DMS53 treated with DMSO at 0.1 percent for 48 hours (cell line): ENCODE measurements around the gene AUNIP.

Experiments
- DNase-seq: peaks from one replicate; lab custom pipeline; 2025; ENCODE audit not compliant: unreplicated experiment; lab: John Stamatoyannopoulos, UW

Gene AUNIP, protein sequence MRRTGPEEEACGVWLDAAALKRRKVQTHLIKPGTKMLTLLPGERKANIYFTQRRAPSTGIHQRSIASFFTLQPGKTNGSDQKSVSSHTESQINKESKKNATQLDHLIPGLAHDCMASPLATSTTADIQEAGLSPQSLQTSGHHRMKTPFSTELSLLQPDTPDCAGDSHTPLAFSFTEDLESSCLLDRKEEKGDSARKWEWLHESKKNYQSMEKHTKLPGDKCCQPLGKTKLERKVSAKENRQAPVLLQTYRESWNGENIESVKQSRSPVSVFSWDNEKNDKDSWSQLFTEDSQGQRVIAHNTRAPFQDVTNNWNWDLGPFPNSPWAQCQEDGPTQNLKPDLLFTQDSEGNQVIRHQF

DNA sequence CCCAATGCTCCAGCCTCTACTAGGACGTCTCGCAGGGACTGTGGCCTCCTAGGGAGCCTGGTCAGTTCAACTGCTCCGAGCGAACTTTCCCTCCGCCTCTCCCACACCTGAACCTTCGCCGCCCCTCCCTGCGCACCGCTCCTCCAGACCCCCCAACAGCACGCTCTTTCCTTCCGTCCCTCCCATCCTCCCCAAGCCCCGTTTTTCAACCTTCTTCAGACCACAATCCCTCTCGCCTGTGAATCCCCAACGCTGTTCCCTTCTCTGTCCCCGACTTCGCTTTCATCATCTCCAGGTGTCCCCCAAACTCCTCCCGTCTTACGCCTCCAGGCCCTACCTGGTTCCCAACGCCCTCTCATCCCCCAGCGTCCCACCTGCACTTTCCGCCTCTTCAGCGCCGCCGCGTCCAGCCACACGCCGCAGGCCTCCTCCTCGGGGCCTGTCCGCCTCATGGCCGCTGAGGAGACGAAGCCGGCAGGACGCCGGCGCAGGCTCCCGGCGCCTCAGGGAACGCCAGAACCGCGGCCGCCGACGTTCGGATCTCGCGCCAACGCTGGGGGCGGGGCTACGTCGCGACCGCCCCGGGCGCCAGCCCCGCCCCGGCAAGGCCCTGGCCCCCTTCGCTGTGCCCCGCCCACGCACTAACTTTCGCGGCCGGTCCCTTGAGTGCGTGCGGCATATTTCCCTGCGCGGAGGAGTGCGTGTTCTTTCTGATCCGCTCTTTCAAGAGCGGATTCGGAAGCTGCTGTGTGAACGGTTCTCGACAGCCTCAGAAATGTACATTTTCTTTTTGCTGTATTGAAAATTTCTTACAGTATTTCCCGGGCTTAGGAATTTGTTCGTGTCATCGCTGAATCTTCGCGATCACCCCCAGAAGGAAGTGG lies at the start of gene AUNIP:
TSS of gene AUNIP (minus strand) at position 552 of the 884 bp plus-strand sequence. CDS start at position 452, 100 bp downstream.
- peak; percentile 79 for DNase-seq

DNA sequence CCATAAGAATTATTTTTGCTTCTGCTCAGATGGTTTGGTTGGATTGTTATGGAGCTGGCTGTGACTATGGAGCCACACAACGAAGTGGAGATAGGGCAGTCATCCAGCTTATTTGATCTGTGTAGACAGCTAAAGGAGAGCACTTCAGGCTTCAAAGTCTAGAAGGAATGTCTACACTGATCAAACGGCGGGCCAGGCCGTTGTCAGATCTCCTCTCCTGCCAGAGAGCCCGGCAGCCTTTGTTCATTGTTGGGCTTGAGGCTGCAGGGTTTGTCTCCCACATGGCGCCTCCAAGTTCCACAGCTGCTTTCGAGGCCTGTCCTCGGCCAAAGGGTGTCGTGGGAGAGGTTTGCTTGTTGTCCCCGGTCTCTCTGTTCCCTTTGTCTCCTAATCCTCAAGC lies 49.8 kb upstream of the AUNIP start:
- no peak for DNase-seq

DNA sequence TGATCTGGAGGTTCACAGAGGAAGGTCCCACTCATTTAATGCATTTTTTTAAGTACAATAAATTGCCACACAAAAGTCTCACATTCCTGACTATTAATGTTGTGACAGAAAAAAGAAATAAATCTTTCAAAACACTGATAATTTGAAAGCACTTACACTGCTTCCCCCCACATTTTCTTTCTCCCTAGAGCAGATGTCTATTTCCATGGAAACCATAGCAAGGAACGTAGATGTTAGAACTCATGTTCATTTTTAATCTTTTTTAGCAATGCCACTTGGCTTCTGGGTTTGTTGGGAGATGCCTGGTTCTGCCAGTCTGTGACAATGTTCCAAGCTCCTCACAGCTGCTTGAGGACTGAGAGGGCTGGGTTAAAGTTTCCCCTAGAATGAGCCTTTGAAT lies 48.9 kb upstream of the AUNIP start:
- DNase-seq = no peak

DNA sequence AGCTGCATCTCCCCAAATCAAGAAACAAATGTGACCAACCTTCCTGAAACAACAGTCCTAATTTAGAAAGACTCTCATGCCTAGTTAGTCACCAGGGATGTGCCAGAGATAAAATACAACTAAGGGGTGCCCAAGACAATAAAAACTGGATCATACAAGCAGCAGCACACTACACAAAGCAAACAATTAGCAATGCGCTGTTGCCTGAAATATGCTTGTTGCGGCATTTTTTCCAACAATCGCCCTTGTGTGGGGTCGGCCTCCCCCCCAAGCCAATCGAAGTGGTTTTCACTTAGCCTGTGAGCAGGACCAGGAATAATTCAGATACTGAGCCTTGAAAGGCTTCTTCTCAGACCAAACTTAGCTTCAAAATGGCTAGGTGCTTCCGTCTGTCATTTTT lies 48.3 kb upstream of the AUNIP start:
- no peak for DNase-seq

DNA sequence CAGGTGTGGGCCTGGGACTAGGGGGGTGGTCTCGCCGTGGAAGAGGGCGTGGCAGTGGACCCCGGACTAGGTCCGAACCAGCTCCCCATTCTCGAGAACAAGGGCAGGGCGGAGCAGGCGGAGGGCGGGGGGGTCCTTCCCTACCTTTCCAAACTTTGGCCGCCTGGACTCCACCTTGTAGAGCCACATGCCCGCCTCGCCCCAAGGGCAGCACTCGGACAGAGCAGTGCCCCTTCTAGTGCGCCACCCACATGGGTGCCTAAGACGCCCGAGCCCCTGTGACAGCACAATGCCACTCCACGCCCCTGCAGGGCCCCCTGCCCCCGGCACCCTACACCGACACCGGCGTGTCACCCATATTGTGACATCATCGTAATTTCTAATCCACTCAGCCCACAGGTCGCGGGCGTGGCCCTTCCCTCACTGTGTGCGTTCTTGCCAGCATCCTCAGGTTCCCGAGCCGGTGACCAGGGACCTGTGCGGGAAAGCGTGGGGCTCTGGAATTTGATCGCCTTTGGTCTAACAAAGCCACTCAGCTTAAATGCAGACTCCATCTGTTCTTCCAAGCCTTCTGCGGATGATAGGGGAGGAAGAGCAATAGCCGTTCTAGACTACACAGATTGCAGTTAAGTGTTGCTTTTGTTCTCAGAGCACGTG lies 47.5 kb upstream of the AUNIP start:
- DNase-seq = peak; percentile 15

DNA sequence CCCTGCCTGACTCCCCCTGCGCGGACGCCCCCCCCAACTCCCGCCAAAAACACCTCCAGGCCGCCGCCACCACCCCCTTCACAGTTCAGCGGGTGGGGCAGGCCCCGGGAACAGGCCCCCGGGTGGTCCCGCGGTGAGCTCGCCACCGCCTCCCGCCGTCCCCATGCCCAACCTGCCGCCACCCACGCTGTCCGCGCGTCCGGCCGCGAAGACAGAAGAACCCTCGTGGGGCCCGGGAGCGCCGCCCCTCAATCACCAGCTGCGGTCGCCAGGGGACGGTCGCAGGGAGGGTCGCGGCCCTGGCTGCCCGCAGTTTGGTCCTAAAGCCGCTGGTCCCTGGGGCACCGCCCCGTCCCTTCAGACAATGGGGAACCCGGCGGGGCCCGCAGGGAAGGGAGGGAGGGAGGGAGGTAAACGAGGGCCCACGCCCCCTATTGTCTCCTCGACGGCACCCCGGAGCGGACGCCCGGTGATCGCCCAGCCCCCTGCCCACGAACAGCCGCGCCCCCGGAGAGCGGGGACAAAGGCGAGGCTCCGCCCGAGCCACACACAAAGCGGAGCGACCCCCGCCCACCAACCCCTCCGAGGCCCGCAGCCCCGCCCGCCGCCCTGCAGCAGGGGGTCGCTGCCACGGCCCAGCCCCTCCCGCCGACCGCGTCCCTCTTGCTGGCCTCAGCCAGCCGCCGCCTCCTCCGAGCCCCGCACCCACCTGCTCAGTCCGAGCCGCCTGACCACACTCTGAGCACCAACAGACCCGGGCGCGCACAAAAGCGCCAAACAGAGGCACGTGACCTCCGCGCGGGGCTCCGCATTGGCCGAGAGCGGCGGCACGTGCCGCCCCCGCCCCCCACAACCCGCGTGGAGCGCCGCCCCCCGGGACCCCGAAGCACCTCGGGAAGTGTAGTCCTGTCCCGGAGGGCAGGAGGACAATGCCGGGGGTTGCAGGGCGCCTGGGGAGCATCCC lies 46.7 kb upstream of the AUNIP start, which contains the start of gene STMN1:
TSS of gene STMN1 (minus strand) at position 740 of the 964 bp plus-strand sequence. CDS start 1,743 bp downstream, outside the sequence.
- DNase-seq = peak; percentile 89

DNA sequence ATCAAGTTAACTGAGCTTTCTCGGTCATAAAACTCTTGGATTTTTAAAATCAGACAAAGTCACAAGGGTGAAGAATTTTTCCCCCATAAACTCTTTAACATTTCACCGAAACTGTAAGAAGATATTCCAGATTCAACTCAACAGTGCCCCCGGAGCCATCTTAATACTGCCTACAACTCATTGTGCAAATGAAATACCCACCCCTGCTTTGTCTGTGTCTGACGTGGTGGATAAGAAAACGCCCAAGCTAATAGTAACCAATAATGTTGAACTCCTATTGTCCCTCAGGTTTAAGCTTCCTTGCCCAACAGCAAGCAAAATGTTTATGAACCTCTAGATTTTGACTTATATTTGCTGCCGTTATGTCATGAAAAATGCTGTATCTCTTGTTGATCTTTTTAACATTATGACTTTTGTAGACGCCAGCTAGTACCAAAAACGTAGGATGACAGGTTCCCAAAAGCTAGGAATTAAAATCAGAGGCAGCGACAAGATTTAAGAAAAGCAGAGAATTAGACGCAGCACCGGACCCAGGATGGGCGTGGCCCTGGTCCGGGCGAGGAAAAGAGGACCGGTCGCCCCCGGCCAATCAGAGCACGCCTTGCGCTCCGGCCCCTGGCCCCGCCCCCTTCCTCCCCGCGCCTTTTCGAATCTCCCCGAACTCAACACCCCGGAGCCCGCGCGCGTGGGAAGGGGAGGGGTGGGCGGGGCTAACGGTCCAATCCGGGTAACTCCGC lies 45.9 kb upstream of the AUNIP start:
- DNase-seq = peak; percentile 83

DNA sequence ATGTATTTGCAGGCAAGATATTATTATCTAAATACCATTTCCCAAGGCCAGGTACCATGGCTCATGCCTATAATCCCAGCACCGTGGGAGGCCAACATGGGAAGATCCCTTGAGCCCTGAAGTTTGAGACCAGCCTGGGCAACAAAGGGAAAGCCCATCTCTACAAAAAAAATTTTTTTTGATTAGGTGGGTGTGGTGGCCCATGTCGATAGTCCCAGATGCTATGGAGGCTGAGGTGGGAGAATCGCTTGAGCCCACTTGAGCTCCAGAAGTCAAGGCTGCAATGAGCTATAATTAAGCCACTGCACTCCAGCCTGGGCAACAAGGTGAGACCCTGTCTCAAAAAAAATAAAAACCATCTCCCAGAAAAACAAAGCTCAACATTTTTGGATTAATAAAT lies 44.7 kb upstream of the AUNIP start:
- DNase-seq = no peak

DNA sequence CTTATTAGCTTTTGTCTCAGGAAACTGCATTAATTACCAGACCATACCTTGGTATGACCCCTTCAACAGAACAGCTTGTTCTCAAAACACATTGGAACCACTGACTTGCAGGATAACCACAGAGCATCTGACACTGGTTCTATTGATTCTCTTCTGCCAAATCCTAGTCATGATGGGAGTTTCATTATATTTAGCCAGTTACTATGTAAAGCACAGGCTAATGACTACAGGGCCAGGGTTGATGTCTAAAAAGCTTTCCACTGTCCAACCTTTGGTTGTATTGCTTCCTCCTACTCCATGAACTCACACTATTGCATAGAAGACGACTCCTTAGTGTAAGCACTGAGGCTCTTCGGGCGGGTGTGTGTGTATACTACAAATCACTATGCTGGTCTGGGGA lies 43.2 kb upstream of the AUNIP start:
- DNase-seq = no peak

DNA sequence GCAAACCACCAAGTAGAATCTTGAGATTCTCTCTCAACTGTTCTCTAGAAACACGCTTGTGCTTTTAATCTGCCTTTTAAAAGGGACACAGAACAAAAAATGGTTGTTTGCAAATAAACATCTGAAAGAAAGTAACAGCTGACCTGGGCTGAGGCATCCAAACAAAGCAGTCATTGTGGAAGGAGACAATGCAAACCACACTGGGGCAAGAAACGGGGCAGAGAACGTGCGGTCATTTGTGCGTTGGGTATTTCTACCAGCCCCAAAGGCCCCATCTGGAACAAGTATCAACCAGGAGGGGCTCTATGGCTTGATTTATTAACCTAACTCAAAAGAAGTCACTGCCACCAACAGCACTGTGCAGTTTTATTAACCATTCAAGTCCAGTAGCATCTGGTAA lies 41.0 kb upstream of the AUNIP start:
- DNase-seq = no peak

DNA sequence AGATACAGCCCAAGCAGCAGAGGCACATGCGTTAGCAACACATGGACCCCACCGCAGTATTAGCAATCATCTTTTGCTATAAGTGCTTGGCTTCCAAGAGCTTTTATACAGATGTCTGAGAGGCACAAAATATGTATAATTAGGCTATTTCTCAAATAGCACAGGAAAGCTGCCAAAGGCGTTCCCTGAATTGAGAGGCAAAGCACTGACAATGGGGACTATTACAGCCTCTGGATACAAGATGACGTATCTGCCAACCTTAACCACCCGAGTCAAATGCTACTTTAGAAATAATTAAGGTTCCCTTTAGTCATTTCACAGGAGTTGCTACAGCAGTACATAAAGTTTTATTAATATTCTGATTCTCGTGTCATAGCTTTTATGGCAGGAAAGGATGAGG lies 40.5 kb upstream of the AUNIP start:
- DNase-seq = no peak

DNA sequence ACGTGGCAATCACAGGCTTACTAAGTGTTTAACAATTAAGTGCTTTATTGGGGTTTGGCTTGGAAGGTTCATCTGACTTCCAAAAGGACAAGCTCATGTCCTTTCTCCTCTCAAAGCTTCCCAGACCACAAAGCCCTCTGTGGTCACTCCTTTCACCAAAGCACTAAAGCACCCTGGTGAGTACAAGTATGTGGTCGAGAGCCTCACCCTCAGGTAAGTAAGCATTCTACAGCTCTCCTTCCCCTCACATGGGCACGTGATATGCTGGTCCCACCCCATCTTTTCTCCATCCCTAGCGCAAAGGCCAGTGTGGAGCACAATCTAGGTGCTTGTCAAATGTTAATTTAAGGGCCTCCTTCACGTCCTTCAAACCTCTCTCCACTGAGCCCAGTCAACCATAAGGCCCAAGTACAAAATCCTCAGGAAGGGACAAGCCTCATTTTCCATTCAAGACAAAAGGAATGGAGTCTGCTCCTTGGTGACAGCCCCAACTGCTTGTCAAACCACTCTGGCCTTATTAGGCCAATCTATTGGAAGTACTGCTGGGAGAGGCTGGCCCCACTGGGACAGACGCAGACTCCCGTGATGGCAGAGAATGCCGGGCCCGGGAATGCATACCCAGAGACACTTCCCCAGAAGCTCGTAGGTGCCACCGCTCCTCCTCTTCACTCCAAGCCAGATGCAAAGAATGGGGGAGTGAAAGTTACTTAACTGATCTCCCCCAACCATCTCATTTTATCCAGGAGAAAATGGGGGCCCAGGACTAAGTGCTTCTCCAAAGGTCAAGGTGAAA lies 39.2 kb upstream of the AUNIP start:
- no peak for DNase-seq

DNA sequence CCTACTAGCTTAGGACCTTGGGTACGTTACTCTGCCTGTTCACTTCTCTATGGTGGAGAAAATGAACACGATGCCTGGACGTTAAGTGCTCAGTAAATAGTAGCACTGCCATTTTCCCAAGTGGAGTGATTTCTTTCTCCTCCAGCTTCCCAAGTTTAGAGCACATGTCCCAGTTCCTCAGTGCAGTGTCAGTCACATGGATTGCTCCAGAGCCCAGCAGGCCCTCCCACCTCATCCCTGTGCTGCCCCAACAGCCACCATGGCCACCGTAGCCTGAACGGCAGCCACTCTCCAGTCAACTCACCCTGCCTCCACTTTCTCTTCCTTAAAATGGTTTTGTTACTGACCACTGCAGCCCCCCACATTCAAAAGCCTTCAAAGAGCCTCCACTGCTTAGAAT lies 38.5 kb upstream of the AUNIP start:
- DNase-seq = no peak

DNA sequence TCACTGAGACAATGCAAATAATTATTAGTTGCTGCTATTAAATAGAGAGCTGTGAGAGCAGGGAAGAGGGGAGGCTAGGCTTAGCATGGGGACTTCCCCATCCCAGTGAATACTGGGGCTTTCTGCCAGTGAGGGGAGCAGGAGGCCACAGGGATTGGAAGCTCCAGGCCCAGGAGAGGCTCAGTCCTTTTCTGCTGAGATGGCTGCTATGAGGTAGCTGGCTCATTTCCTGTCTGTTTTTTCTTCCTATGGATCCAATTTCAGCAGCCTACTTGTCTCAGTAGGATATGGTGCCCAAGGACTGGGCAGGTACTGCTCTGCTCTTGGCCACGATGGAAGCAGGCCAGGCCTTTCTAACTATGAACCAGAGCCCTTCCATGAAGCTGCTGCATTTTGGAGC lies 37.0 kb upstream of the AUNIP start:
- DNase-seq = peak; percentile 26

DNA sequence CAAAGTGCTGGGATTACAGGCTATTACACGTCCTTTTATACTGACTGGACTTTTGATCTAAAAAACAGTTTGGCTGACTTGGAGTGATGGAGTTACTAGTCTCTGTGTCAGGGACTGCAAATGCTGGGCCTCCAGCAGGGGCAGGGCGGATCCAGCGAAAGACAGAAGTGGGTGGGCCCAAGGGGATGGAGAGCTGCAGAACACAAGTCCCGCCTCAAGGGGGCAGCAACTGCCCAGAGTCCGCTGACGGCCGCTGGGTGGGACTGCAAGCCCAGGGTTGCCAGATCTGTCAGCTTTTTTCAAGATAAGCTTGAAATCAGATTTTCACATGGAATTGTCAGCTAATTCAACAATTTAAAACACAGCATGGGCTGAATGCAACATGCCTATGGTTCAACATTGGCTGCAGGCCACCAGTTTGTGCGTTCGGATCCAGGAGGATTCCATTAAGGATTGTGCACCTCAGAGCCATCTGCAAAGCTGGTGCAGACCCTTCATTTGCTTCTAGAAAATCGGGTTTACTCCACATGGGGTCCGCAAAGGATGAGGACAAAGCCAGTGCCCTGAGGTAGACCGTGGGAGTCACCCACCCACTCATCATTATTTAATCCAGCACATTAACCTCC lies 36.2 kb upstream of the AUNIP start:
- DNase-seq = peak; percentile 79

DNA sequence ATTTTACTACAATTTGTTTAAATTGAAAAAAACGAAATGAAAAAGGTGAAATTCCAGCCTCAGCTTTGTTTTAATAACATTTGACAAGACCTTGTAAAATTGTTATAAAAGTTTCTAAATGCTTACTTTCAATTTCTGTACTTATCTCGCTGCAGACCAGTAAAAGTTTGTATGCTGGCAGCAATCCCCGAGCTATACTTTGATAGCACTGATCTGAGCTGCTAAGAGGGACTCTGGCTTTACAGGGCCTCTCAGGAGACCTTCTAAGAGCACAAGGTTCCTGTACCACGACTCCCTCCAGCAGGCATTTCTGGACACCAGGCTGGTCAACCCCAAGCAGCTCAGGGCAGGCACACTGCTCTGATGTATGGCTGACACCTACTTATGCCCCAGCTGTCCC lies 33.9 kb upstream of the AUNIP start:
- no peak for DNase-seq

DNA sequence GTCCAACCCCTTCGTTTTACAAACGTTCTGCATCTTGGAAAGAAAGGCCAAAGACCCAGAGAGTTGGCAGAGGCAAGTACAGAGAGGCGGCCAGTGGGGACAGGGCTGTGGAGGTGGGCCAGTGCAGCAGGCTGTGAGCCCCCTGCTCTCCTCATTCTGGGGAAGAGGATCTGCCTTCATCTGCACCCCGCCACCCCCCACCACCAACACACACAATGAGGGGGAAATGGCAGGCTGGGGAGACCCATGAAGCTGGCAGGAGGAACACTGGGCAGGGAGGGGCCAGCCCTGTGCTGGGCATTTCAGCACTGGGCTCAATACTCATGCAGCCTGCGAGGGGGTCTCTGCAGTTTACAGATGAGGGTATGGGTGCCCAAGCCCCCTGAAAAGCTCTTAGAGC lies 32.3 kb upstream of the AUNIP start:
- DNase-seq = no peak

DNA sequence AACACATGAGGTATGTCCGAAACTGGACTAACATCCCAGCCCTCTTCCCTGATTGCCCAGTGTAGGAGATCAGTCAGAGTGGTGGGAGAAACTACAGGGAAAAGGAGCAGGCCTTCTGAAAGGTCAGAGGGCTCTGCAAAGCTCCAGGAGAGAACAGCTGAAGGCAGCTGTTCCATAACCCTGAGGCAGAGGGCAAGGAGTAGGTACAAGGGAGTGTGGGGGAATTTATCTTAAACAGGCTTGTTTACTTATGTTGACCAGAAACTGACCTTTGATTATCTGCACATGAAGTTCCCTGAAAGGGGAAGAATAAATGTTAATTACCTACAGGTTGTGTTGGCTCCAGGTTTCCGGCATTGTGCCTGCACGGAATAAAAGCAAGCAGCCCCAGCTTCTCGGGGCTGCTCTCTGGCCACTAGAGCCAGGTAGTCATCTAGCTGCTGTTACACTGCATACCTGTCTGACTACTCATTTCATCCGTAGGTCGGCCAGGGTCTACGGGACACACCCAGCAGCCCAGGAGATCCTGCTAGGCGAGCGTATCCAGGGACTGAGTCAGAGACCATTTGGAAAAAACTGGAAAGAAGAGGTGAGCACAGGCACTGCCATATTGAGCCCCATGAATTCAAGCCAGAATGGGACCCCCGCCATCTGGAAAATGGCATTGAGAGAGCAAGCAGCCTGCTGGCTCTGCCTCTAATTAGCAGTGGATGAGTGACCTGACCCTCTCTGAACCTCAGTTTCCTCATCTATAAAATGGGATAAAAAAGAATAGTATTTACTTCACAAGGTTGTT lies 31.2 kb upstream of the AUNIP start:
- DNase-seq = no peak
